Raji (cell line): ENCODE data around the gene TEPSIN.

Source experiments
- POLR2A ChIP-seq: IDR thresholded peaks from 2 replicates; pipeline ENCODE4 v1.6.1; 2011; ENCODE audit warnings: low read depth, low read length, control low read depth; ENCODE audit not compliant: insufficient read depth

Gene TEPSIN

GRCh38 chr17:81258292-81258691 lies 19.4 kb upstream of the TEPSIN start:
- no peak for TF ChIP-seq POLR2A

DNA sequence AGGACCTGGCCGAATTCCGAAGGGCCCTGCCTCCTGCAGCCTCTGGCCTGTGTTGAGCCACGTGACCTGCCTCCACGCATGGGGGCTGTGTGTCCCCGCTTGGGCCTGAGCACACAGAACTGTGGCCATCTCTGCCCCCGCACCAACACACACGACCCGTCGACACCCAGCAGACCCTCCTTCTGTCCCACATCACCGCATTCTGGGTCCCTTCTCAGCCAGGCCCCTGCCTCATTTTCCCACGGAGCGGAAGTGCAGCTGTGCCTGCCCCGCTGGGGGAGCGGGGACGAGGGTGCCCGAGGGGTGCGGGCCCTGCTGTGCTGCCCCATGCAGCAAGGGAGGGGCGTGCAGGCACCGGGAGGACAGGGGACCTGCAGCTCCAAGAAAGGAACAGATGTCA lies 18.7 kb upstream of the TEPSIN start:
- no peak for TF ChIP-seq POLR2A

- TF ChIP-seq POLR2A: no peak
Observed at GRCh38 chr17:81256616-81257015, 17.8 kb upstream of the TEPSIN start.

GRCh38 chr17:81254955-81255717 lies 16.3 kb upstream of the TEPSIN start:
- no peak for TF ChIP-seq POLR2A

DNA sequence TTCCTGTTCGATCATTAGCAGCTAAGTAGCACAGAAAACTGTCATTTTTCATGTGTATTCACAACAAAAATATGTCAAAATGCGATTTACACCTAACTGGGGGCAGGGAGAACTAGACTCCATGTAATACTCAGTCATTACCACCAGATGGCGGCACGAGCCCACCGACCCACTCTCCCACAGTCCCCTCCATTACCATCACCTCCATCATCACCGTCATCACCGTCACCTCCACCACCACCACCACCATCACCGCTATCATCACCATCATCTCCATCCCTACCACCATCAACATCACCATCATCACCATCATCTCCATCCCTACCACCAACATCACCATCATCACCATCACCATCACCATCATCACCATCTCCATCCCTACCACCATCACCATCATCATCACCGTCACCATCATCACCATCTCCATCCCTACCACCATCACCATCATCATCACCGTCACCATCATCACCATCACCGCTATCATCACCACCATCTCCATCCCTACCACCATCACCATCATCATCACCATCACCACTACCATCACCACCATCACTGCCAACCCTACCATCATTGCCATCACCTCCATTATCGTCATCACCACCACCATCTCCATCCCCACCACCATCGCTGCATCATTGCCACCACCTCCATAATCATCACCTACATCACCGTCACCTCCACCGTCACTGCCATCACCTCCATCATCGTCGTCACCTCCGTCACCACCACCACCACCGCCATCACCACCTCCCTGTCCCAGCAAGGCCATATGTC lies 14.7 kb upstream of the TEPSIN start:
- TF ChIP-seq POLR2A: no peak

DNA sequence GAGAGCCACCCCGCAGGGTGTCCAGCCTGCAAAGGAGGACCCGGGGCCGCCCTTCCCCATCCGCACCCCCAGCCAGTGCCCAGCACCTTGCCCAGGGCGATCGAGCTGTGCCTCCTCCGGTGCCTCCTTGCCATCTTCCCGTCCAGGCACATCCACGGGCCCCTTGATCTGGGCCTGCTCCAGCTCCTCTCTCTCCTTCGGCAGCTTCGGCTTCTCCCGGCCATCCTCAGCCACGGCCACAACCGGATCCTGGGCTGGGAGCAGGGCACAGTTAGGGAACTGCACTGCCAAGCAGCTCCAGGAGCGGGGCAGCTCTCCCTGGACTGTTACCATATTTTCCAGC lies 14.1 kb upstream of the TEPSIN start:
- TF ChIP-seq POLR2A: no peak

- TF ChIP-seq POLR2A: no peak
Observed at GRCh38 chr17:81252326-81252986, 13.6 kb upstream of the TEPSIN start.

DNA sequence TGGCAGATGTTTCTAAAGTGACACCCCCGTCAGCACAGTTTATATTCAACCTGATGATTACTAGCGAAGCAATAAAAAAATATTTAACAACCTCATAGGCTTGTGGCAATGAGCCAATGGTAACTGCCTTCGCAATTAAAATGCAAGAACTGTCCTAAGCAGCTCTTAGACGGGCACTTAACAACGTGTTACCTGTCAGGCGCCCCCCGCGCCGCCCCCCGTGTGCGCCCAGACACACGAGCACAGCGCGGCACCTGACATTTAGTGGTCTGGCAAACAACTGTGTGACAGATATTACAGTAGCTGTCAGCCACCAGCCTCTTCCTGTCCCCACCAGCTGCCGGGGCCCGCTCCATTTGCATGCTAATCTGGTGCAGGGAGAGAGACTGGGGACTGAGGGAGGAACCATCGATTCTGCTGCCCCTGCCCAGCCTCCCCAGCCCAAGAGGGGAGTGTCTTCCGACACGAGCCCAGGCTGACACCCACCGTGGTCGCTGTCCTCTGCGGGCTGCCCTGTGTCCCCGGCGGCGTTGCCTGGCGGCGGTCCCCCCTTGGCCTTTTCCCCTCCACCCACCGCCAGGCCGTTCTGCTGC lies 12.9 kb upstream of the TEPSIN start:
- no peak for TF ChIP-seq POLR2A

GRCh38 chr17:81251094-81251708 lies 12.3 kb upstream of the TEPSIN start:
- no peak for TF ChIP-seq POLR2A

GRCh38 chr17:81250286-81251093 lies 11.6 kb upstream of the TEPSIN start:
- TF ChIP-seq POLR2A: no peak

GRCh38 chr17:81249223-81250040 lies 10.6 kb upstream of the TEPSIN start:
- TF ChIP-seq POLR2A: no peak

DNA sequence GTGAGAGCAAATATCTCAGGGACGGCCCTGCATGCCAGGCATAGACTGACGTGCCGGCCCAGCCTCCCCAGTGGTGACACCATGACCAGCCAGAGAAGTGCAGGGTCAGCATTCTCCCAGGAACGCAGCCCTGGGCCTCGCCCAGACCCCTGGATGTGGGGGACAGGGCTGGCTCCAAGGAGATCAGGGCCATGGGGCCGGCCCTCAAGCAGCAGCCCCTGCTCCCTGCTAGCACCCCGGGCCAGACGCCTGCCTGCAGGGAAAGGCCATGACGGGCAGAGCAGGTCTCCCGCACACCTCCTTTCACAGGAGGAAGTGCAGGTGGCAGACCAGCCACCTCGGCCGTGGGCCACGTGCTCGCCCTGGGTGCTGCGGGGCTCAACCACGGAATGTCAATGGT lies 9.8 kb upstream of the TEPSIN start:
- TF ChIP-seq POLR2A: no peak

DNA sequence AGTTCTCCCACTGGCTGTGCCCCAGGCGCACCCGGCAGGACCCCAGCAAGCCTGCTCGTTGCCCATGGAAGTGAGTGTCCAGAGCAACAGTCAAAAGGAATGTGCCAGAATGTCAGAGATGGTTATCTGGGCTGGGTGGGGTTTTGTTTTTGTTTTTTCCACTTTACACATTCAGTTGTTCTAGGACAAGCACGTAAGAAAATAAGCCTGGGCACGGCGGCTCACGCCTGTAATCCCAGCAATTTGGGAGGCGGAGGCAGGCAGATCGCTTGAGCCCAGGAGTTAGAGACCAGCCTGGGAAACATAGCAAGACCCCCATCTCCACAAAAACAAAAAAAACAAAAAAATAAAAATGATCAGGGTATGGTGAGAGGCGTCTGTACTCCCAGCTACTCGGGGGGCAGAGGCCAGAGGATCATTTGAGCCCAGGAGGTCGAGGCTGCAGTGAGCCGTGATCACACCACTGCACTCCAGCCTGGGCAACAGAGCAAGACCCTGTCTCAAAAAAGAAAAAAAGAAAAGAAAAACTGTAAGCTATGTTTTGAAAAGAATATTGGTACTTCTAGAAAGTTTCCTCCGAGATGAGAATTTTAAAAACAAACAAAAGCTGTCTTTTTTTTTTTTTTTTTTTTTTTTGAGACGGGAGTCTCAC lies 8.6 kb upstream of the TEPSIN start:
- no peak for TF ChIP-seq POLR2A

- no peak for TF ChIP-seq POLR2A
Observed at GRCh38 chr17:81246679-81247338, 8.0 kb upstream of the TEPSIN start.
